ENCODE measurements around the gene FADS6. TPM values are rescaled to one million over a fixed set of nuclear protein-coding genes. Genes with fewer than 3 reads are reported as not detected.

Gene FADS6
- total and polyA plus RNA-seq, 2 of the 13 experiments (the other 11 are each of a cell fraction or from before 2014, with no cell fraction given) = 0.11 TPM

- peak; percentile 57; the same call in 1 of the 2 replicates for TF ChIP-seq ZBTB4 (CRISPR knock-in tag; IDR thresholded peaks at IDR 0.05; ENCODE audit: borderline replicate concordance)
- TF ChIP-seq ZNF749 (CRISPR knock-in tag; IDR thresholded peaks at IDR 0.05; ENCODE audit: borderline replicate concordance) = peak; percentile 39; the same call in 1 of the 2 replicates
- TF ChIP-seq CBFB (CRISPR knock-in tag; IDR thresholded peaks at IDR 0.05) = 0 out of 2 replicates have a peak, but pooled peaks have one; percentile 50
- TF ChIP-seq, protein P1, sequence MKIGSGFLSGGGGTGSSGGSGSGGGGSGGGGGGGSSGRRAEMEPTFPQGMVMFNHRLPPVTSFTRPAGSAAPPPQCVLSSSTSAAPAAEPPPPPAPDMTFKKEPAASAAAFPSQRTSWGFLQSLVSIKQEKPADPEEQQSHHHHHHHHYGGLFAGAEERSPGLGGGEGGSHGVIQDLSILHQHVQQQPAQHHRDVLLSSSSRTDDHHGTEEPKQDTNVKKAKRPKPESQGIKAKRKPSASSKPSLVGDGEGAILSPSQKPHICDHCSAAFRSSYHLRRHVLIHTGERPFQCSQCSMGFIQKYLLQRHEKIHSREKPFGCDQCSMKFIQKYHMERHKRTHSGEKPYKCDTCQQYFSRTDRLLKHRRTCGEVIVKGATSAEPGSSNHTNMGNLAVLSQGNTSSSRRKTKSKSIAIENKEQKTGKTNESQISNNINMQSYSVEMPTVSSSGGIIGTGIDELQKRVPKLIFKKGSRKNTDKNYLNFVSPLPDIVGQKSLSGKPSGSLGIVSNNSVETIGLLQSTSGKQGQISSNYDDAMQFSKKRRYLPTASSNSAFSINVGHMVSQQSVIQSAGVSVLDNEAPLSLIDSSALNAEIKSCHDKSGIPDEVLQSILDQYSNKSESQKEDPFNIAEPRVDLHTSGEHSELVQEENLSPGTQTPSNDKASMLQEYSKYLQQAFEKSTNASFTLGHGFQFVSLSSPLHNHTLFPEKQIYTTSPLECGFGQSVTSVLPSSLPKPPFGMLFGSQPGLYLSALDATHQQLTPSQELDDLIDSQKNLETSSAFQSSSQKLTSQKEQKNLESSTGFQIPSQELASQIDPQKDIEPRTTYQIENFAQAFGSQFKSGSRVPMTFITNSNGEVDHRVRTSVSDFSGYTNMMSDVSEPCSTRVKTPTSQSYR (CRISPR knock-in tag; IDR thresholded peaks at IDR 0.05; ENCODE audit: borderline replicate concordance) = peak; percentile 61
- peak; percentile 89 for TF ChIP-seq RELA (CRISPR knock-in tag; IDR thresholded peaks at IDR 0.05)
- no peak for TF ChIP-seq FOXM1 (CRISPR knock-in tag; IDR thresholded peaks at IDR 0.05)
- no peak for TF ChIP-seq HCFC1 (IDR thresholded peaks at IDR 0.05; ENCODE audit: low read depth, low read length)
- no peak for TF ChIP-seq MAZ (IDR thresholded peaks at IDR 0.05; ENCODE audit: borderline replicate concordance, low read depth, low read length)
- TF ChIP-seq MAZ (CRISPR knock-in tag; IDR thresholded peaks at IDR 0.05; ENCODE audit: low read depth) = no peak; the same call in 1 of the 2 replicates
- TF ChIP-seq HOXA3 (CRISPR knock-in tag; IDR thresholded peaks at IDR 0.05) = no peak
- TF ChIP-seq, protein P2, sequence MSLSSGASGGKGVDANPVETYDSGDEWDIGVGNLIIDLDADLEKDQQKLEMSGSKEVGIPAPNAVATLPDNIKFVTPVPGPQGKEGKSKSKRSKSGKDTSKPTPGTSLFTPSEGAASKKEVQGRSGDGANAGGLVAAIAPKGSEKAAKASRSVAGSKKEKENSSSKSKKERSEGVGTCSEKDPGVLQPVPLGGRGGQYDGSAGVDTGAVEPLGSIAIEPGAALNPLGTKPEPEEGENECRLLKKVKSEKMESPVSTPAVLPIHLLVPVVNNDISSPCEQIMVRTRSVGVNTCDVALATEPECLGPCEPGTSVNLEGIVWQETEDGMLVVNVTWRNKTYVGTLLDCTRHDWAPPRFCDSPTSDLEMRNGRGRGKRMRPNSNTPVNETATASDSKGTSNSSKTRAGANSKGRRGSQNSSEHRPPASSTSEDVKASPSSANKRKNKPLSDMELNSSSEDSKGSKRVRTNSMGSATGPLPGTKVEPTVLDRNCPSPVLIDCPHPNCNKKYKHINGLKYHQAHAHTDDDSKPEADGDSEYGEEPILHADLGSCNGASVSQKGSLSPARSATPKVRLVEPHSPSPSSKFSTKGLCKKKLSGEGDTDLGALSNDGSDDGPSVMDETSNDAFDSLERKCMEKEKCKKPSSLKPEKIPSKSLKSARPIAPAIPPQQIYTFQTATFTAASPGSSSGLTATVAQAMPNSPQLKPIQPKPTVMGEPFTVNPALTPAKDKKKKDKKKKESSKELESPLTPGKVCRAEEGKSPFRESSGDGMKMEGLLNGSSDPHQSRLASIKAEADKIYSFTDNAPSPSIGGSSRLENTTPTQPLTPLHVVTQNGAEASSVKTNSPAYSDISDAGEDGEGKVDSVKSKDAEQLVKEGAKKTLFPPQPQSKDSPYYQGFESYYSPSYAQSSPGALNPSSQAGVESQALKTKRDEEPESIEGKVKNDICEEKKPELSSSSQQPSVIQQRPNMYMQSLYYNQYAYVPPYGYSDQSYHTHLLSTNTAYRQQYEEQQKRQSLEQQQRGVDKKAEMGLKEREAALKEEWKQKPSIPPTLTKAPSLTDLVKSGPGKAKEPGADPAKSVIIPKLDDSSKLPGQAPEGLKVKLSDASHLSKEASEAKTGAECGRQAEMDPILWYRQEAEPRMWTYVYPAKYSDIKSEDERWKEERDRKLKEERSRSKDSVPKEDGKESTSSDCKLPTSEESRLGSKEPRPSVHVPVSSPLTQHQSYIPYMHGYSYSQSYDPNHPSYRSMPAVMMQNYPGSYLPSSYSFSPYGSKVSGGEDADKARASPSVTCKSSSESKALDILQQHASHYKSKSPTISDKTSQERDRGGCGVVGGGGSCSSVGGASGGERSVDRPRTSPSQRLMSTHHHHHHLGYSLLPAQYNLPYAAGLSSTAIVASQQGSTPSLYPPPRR (CRISPR knock-in tag; IDR thresholded peaks at IDR 0.05; ENCODE audit: borderline replicate concordance) = peak; percentile 44; the same call in 1 of the 2 replicates
- TF ChIP-seq TP53 (CRISPR knock-in tag; conservative IDR thresholded peaks at IDR 0.05) = peak; percentile 90
- TF ChIP-seq RNF2 (conservative IDR thresholded peaks at IDR 0.05; ENCODE audit: low read depth) = no peak
- TF ChIP-seq TGIF2 (CRISPR knock-in tag; IDR thresholded peaks at IDR 0.05) = no peak
- peak; percentile 68 for TF ChIP-seq KDM5B (CRISPR knock-in tag; IDR thresholded peaks at IDR 0.05; ENCODE audit: borderline replicate concordance)
- TF ChIP-seq, protein P3, sequence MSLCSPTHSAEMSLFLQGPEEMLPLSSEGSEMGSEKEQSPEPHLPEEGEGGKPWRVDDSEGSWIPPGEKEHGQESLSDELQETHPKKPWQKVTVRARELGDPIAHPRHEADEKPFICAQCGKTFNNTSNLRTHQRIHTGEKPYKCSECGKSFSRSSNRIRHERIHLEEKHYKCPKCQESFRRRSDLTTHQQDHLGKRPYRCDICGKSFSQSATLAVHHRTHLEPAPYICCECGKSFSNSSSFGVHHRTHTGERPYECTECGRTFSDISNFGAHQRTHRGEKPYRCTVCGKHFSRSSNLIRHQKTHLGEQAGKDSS (CRISPR knock-in tag; IDR thresholded peaks at IDR 0.05; ENCODE audit: borderline replicate concordance, low read depth) = peak; percentile 74; the same call in 1 of the 2 replicates
- TF ChIP-seq PAWR (CRISPR knock-in tag; IDR thresholded peaks at IDR 0.05; ENCODE audit: borderline replicate concordance) = no peak
Measured at GRCh38 chr17:74872313-74873036, 21.0 kb downstream of the FADS6 start, which contains the start of gene FDXR (continued).
